GM19099 (cell line): ENCODE data around the gene ADAMTS18.

Source experiments
- POLR2A ChIP-seq: IDR thresholded peaks from 3 replicates; pipeline ENCODE4 v1.6.1; 2011; ENCODE audit warnings: low read depth; ENCODE audit not compliant: insufficient read length; ENCODE audit errors: extremely low read depth

ADAMTS18 gene

DNA sequence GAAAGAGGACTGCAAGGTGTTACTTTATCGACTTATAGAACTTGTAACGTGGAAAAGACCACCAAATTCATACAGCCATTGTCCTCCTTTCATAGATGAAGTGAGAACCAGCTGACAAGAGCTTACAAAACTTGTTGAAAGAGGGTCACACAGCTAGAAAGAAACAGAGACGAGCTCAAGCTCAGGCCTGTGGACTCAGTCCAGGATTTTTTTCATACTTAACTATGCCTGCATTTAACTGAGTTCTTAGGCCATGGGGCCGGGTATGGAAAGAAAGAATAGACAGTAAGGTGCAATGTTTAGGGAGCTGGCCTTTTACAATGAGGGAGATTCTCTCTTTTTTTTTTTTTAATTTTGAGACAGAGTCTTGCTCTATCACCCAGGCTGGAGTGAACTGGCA is 106.1 kb downstream of the ADAMTS18 start:
- TF ChIP-seq POLR2A: no peak

GRCh38 chr16:77328274-77328673 is 106.6 kb downstream of the ADAMTS18 start:
- TF ChIP-seq POLR2A: no peak

DNA sequence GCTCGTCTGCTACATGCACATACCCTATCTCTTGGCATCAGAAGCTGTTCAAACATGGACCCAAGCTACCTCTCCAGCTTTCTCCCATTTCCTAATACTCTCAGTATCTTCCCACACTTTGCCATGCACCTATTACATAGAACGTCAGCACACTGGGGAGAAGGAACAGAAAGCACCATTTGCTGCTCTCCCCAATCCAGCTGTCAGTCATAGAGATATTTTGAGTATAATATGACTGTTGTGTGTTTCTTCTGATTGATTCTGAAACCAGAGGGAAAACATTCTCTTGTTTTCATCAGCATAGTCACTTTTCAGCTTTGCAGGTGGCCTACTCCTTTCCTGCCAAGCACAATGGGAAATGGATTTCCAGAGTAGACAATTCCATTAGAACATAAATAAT is 107.1 kb downstream of the ADAMTS18 start:
- no peak for TF ChIP-seq POLR2A

DNA sequence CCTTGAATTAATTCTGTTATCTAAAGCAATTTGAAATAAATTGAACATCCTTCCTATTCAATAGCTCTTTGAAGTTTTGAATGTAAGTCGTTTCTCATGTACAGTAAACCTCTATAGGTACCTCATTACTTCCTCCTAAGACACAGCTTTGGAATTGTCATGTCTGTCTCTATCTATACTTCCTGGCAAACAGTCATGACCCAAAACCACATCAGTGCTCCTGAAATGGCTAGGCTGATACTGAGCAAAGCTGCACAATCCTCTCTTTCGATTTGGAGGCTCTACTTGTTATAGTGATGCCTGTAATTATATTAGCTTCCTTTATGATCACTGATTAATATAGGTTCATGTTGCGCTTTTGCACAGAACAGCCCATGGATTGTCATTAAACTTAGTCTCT is 110.1 kb downstream of the ADAMTS18 start:
- TF ChIP-seq POLR2A: no peak

DNA sequence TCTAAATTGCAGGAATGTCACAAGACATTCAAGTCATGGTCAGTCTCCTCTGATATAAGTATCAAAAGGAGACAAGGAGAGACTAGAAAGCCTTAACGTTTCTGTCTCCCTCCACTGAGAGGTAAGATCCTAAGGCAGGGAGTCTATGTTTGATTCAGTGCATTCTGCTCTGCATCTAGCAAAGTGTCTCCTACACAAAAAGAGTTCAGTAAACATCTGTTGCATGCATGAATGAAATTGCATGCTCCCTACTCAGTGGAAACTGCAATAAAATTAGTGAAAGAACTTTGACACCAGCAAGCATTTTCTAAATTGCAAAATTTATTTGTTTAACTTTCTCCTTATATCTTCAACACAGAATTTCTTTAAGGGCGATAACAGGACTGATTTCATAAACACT is 111.1 kb downstream of the ADAMTS18 start:
- no peak for TF ChIP-seq POLR2A

DNA sequence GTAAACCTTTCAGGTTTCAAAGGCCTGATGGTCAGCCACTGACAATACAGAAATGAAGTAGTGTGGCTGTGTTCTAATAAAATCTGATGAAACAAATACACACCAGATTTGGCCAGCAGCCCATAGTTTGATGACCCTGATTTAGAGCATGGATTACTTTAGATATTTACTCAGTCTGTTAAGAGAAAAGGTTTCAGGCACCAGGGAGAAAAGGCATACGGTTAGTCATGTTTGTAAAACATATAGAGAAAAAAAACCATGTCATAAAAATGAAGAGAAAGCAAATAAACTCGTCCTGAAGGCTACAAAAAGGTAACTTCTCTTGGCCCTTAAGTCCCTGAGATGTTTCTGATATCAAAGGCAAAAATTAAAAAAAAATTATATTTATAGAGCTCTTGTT is 112.1 kb downstream of the ADAMTS18 start:
- no peak for TF ChIP-seq POLR2A

DNA sequence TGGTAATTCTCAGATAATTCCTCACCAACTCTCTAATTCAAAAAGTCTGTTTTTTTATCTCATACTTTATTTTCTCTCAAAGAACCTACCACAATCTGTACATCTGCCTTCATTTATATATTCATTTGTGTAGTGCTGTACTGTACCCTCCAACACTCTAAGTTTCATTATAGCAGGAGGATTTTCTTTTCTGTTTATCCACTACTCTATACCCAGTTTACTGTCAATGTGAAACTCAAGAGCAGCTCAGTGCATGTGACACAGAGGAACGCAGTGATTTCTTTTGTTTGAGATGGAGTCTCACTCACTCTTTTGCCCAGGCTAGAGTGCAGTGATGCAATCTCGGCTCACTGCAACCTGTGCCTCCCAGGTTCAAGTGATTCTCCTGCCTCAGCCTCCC is 117.8 kb downstream of the ADAMTS18 start:
- TF ChIP-seq POLR2A: no peak

DNA sequence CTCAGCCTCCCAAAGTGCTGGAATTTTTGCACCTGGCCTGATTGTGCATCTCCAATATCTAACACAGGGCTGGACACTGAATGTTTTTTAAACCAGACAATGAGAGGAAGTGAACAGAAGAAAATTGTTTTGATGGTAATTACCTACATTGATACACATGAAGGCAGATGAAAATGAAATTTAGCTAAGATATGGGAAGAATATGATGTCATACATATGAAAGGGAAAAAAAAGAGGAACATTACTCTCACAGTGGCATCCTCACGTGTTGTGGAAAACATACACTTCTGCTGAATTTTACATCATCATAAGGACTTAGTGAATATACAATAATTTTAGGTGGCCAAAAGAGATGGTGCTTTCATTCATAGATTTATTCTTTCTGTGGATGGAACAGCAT is 124.0 kb downstream of the ADAMTS18 start:
- no peak for TF ChIP-seq POLR2A

GRCh38 chr16:77308163-77308561 is 126.7 kb downstream of the ADAMTS18 start:
- TF ChIP-seq POLR2A: no peak

GRCh38 chr16:77307426-77308162 is 127.2 kb downstream of the ADAMTS18 start:
- no peak for TF ChIP-seq POLR2A

- no peak for TF ChIP-seq POLR2A
Observed at GRCh38 chr16:77306075-77306474, 128.8 kb downstream of the ADAMTS18 start.

DNA sequence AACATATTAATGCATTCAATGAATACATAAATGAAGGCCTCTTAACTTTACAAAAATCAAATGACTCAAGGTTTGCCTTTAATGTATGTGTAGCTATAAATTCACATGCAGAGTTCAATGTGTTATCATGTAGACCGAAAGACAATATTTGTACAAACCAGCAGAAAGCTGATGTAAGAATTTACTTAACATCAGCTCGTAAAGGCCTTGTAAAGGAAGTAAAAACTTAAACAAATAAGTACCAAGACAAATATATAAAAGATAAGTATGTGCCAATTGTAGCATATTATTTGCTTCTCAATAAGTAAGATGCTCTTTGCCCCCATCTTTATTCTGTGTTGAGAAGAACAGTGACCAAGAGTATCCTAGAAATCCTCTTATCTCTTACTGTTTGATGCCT is 130.0 kb downstream of the ADAMTS18 start:
- no peak for TF ChIP-seq POLR2A

- no peak for TF ChIP-seq POLR2A
Observed at GRCh38 chr16:77304134-77304533, 130.7 kb downstream of the ADAMTS18 start.

- TF ChIP-seq POLR2A: no peak
Observed at GRCh38 chr16:77302674-77303073, 132.2 kb downstream of the ADAMTS18 start.

GRCh38 chr16:77302249-77302648 is 132.6 kb downstream of the ADAMTS18 start:
- no peak for TF ChIP-seq POLR2A

DNA sequence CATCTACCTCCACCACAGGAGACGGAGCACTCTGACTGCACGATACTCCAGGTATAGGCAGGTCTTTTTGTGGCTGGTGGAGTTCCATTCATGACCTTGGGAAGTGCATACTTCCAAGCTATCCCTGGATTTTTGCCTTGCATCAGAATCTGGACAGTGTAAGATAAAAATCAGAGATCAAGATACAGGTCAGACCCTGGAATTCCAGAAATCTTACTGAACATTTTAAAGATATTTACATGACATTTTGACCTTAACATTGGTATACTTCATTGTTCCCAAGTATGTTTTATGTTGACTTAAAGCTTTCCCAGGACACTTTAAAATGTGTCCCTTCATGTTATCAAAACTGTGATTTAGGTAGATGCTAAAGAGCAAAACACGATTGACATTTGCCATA is 134.6 kb downstream of the ADAMTS18 start:
- no peak for TF ChIP-seq POLR2A

DNA sequence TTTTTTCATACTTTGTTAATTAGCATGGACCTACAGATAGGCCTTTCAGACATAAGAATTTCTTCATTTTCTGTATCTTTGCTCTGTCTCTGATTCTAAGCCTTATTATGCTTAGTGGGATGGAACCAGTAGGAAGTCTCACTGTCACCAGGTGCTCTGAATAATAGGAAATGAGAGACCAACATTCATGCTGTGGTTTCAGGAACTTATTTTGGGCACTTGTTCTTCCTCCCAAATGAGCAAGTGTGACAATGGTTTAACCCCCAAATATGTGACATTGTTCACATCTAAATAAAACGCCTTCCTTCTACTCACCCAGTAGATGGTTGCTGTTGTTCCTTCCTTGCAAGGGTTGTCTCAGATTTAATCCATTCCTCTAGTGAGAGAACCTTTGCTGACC is 135.4 kb downstream of the ADAMTS18 start:
- no peak for TF ChIP-seq POLR2A
